Esophagus muscularis mucosa (tissue), 4 donors: ENCODE measurements around the gene LGALS4. TPM values are rescaled to one million over a fixed set of nuclear protein-coding genes. Genes with fewer than 3 reads are reported as not detected.

Source experiments
- DNase-seq: peaks from one replicate; pipeline ENCODE4 v3.0.0-alpha.2; 2017; ENCODE audit errors: extremely low spot score
- H3K27ac ChIP-seq, 4 donors: fragments of 200-600 bp; sonication (generic); replicated peaks in 1 of 4; 1 replicate in 3 of 4; 2 replicates in 1 of 4; pipeline ENCODE4 v1.5.1; 2016 to 2019; ENCODE audit warnings: mild to moderate bottlenecking in 1 of 4
- H3K27me3 ChIP-seq, 4 donors: fragments of 200-600 bp; sonication (generic); one replicate each; pipeline versions ENCODE4 v1.5.1 to v1.6.0; 2016 to 2019
- H3K36me3 ChIP-seq, 4 donors: fragments of 200-600 bp; sonication (generic); one replicate each; pipeline ENCODE4 v1.5.1; 2016 to 2019
- H3K4me1 ChIP-seq, 4 donors: fragments of 200-600 bp; sonication (generic); one replicate each; pipeline ENCODE4 v1.5.1; 2016 to 2019
- H3K4me3 ChIP-seq, 4 donors: fragments of 200-600 bp; sonication (generic); 1 replicate in 2 of 4; 2 replicates in 2 of 4; pipeline ENCODE4 v1.5.1; 2016 to 2019; ENCODE audit warnings: mild to moderate bottlenecking in 4 of 4, moderate library complexity in 1 of 4
- H3K9me3 ChIP-seq, 4 donors: fragments of 200-600 bp; sonication (generic); 1 replicate in 3 of 4; 2 replicates in 1 of 4; pipeline ENCODE4 v1.5.1; 2016 to 2019
- EP300 ChIP-seq: sonication (generic); formaldehyde crosslinking; IDR thresholded peaks from one replicate; pipeline ENCODE4 v1.6.1; 2017; ENCODE audit warnings: antibody characterized with exemption
- POLR2A ChIP-seq: fragments of 450-650 bp; IDR thresholded peaks from one replicate; pipeline ENCODE4 v1.6.1; 2017; ENCODE audit warnings: antibody characterized with exemption, moderate library complexity, mild to moderate bottlenecking, low read depth
- POLR2AphosphoS5 ChIP-seq, 2 donors: sonication (generic); formaldehyde crosslinking; IDR thresholded peaks; one replicate each; pipeline ENCODE4 v1.6.1; 2017; ENCODE audit warnings: antibody characterized with exemption in 2 of 2
- WGBS: methylation state at CpG from one replicate; pipeline ENCODE4 v1.1.5; 2018; 5-methylcytosine and 5-hydroxymethylcytosine counted together
- intact Hi-C: fragments of 100-400 bp; cut with DNase I; formaldehyde crosslinking; loops from one replicate; pipeline ENCODE4 v1.15.1; 2023
- total RNA-seq, 4 donors: library from RNA; depleted of rRNA; stranded (reverse); fragments of >200 nt; gene quantifications; one replicate each; pipeline versions ENCODE4 v1.1.0 to v1.2.1, GENCODE V29; 2016
- TF ChIP-seq, protein P1 (sequence below), 3 experiments: fragments of 200-600 bp in 2 of 3; fragments of 450-650 bp in 1 of 3; sonication (generic) in 2 of 3; IDR thresholded peaks; one replicate each; pipeline ENCODE4 v1.5.1; 2017 to 2019; ENCODE audit warnings: antibody characterized with exemption in 3 of 3, mild to moderate bottlenecking in 2 of 3, moderate library complexity in 1 of 3

LGALS4 gene
- total RNA-seq, 4 donors from 2014 or later = 0.42 to 2.9 (median 0.50) TPM; not detected in 1

DNA sequence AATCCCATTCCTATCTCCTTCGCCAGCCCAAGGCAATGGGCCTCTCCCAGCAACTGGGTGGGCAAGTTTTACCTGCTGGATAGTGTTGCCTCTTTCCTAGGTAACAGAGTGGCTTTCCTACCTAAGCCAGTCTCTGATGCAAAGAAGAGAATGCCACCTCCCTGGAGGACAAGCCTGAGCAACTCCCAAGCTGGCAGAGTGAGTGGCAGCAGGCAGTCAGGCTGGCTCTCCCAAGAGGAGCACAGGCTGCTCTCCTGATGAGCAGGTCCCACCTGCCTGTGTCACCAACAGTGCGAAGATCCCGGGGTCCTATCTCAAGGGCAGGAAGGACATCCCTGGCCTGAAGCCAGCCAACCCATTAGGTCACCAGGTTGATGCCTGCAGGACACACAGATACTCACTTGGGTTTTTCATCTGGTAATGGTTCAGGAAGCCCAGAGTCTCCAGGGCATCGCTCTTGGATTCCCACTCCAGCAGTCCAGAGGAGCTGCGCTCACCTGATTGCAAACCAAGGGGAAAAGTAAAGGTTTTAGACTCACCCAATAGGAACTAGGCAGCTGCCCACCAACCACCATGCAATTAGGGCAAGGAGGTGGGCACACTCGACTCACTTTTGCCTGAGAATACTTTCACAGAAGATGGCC lies 24.4 kb upstream of the LGALS4 start:
- Histone ChIP-seq H3K27me3 (no peaks in the 10 kb centered on the region), H3K36me3 (peaks cover 63 to 76% (median 71%) of the 10 kb centered on the region in 4 donors), H3K4me3 (no peak overlapping the region), H3K27ac (peak overlapping the region in 2 of 4 donors; percentile 24 to 30), H3K9me3 (no peaks in the 10 kb centered on the region), H3K4me1 (peaks cover 7 to 44% (median 36%) of the 10 kb centered on the region in 4 donors)
- TF ChIP-seq POLR2AphosphoS5 (IDR thresholded peaks at IDR 0.05) (peak in 1 of 2 donors; percentile 26), POLR2A (no peak), EP300 (no peak)
- 87% methylated on average over 4 of the region's 6 CpGs for WGBS
- no peak for DNase-seq
- intact Hi-C loops = loop anchor here (5.0 to 10.0 kb wide), 2 partner anchors 105 to 202 kb away; no protein-coding TSS in a partner anchor

DNA sequence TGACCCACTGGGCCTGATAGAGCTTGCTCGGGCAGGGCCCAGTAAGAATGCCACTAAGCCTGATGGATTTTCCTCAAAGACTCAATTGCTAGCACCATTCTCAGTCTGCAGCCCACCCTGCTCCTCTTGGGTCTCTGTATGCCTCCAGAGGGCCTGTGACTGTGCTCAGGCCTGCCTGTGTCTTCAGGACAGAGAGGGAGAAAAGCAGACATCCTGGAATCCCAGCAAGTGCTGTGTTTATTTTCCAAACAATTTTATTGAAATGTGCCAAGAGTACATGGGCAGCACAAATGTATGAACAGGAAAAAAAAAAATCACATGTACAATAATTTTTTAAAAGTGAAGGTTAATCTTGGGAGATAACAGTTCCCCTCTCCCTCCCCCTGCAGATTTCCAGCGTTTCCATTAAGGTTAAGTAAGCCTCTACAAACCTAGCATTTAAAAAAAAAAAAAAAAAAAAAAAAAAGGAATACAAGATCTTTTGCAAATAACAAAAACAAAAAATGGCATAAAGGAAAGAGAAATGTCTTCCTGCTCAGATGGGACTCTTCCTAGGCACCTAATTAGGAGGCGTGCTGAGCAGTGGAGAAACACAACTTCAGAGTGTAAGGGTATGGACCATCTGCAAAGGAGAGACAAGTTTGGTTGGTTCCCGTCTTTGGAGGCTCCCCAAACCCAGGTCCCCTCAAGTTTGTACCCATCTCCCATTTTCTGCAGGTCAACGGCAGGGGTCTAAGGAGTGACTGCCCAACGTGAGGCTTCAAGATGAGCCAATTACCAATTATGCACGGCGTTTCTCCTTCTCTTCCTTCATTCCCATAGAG lies 23.6 kb upstream of the LGALS4 start:
- Histone ChIP-seq H3K9me3 (no peaks in the 10 kb centered on the region), H3K36me3 (peaks cover 56 to 69% (median 63%) of the 10 kb centered on the region in 4 donors), H3K4me1 (peaks cover 8 to 46% (median 36%) of the 10 kb centered on the region in 4 donors), H3K27ac (peak overlapping the region; percentile 51 to 93 (median 74)), H3K4me3 (no peak overlapping the region), H3K27me3 (no peaks in the 10 kb centered on the region)
- intact Hi-C loops = loop anchor here (5.0 to 10.0 kb wide), 2 partner anchors 104 to 202 kb away; no protein-coding TSS in a partner anchor
- 66% methylated on average over 8 of the region's 8 CpGs for WGBS
- DNase-seq = no peak
- TF ChIP-seq POLR2A = no peak
- TF ChIP-seq, protein P1, sequence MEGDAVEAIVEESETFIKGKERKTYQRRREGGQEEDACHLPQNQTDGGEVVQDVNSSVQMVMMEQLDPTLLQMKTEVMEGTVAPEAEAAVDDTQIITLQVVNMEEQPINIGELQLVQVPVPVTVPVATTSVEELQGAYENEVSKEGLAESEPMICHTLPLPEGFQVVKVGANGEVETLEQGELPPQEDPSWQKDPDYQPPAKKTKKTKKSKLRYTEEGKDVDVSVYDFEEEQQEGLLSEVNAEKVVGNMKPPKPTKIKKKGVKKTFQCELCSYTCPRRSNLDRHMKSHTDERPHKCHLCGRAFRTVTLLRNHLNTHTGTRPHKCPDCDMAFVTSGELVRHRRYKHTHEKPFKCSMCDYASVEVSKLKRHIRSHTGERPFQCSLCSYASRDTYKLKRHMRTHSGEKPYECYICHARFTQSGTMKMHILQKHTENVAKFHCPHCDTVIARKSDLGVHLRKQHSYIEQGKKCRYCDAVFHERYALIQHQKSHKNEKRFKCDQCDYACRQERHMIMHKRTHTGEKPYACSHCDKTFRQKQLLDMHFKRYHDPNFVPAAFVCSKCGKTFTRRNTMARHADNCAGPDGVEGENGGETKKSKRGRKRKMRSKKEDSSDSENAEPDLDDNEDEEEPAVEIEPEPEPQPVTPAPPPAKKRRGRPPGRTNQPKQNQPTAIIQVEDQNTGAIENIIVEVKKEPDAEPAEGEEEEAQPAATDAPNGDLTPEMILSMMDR (IDR thresholded peaks at IDR 0.05) = no peak
- no peak for TF ChIP-seq POLR2AphosphoS5 (IDR thresholded peaks at IDR 0.05)
- TF ChIP-seq EP300 = no peak

DNA sequence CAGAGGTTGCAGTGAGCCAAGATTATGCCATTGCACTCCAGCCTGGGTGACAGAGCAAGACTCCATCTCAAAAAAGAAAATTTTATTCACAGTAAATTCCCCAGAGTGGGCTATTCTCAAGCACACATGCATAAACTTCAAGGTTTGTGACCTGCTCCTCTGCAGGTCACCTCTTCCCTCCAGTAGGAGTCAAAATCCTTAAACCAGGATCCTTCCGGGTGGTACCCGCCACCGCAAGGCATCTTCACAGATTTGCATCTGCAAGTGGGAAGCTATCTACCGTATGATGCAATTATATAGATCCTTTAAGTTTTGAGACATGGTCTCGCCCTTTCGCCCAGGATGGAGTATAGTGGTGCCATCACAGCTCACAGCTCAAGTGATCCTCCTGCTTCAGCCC lies 21.8 kb upstream of the LGALS4 start:
- H3K4me1 ChIP-seq = peaks cover 19 to 62% (median 48%) of the 10 kb centered on the region in 4 donors

DNA sequence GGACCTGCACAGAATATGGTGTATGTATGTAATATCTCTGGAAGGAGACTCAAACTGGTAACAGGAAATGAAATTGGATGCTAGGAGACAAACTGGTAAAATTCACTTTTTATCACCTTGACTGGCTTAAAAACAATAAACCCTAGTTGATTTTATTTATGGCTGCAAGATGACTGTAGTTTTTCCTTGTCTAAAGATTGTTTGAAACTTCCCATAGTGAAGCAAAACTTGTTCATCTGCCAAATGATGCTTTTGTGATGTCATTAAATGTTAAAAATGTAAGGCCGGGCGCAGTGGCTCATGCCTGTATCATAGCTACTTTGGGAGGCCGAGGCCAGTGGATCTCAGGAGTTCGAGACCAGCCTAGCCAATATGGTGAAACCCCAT lies 21.4 kb upstream of the LGALS4 start:
- no peak for TF ChIP-seq POLR2AphosphoS5 (IDR thresholded peaks at IDR 0.05)
- no peak for TF ChIP-seq POLR2A
- TF ChIP-seq, protein P1 (IDR thresholded peaks at IDR 0.05) = no peak
- TF ChIP-seq EP300 = no peak
- no peak for DNase-seq
- Histone ChIP-seq H3K36me3 (peaks cover 33 to 55% (median 54%) of the 10 kb centered on the region in 4 donors), H3K9me3 (no peaks in the 10 kb centered on the region), H3K27me3 (no peaks in the 10 kb centered on the region), H3K4me1 (peaks cover 21 to 65% (median 49%) of the 10 kb centered on the region in 4 donors), H3K27ac (peak overlapping the region in 3 of 4 donors; percentile 54 to 93 (median 93)), H3K4me3 (no peak overlapping the region)
- intact Hi-C loops = loop anchor here (10.0 kb wide), 1 partner anchor 199 kb away; no protein-coding TSS in a partner anchor
- 91% methylated on average over 4 of the region's 4 CpGs for WGBS

More for the DNA sequence above, 21.8 kb upstream of the LGALS4 start:
- Histone ChIP-seq H3K27ac (peak overlapping the region; percentile 51 to 93 (median 74)), H3K9me3 (no peaks in the 10 kb centered on the region), H3K4me3 (no peak overlapping the region), H3K27me3 (no peaks in the 10 kb centered on the region), H3K36me3 (peaks cover 38 to 55% (median 54%) of the 10 kb centered on the region in 4 donors)
- WGBS = 90% methylated on average over 6 of the region's 6 CpGs
- DNase-seq = no peak
- TF ChIP-seq POLR2AphosphoS5 (IDR thresholded peaks at IDR 0.05) = no peak
- TF ChIP-seq EP300 = no peak
- no peak for TF ChIP-seq POLR2A
- TF ChIP-seq, protein P1 (IDR thresholded peaks at IDR 0.05) = no peak
- intact Hi-C loops = loop anchor here (10.0 kb wide), 1 partner anchor 200 kb away; no protein-coding TSS in a partner anchor

DNA sequence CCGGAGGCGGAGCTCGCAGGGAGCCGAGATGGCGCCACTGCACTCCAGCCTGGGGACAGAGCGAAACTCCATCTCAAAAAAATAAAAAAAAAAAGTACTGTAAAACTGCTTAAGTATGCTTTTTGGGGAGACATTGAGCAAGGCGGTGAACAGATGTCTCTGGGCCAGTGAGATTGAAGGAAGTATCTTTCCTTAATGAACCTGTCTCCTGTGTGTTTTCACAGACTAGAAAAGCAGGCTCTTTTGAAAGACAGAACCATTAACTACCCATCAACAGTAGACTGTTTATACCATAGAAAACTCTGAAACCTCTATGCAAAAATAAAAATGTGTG lies 20.3 kb upstream of the LGALS4 start:
- TF ChIP-seq, protein P1 (IDR thresholded peaks at IDR 0.05) = no peak
- TF ChIP-seq EP300 (no peak), POLR2A (no peak), POLR2AphosphoS5 (IDR thresholded peaks at IDR 0.05) (no peak)
- H3K9me3 ChIP-seq = no peaks in the 10 kb centered on the region
- H3K36me3 ChIP-seq = peaks cover 24 to 54% (median 54%) of the 10 kb centered on the region in 4 donors
- intact Hi-C loops = loop anchor here (10.0 kb wide), 1 partner anchor 198 kb away; no protein-coding TSS in a partner anchor
- peak overlapping the region; percentile 89 to 93 (median 92) for H3K27ac ChIP-seq
- H3K27me3 ChIP-seq = no peaks in the 10 kb centered on the region
- no peak for DNase-seq
- peaks cover 29 to 65% (median 49%) of the 10 kb centered on the region in 4 donors for H3K4me1 ChIP-seq
- 89% methylated on average over 7 of the region's 7 CpGs for WGBS
- no peak overlapping the region for H3K4me3 ChIP-seq
